GM04503 (cell line): ENCODE measurements around the gene BHLHA9.
"Not testable (repeated sequence)": the region's sequence is repeated elsewhere in the genome, so short reads cannot be mapped to it uniquely, and the experiment has no call there.

ENCODE experiments used
- DNase-seq: peaks from one replicate; pipeline ENCODE4 v3.0.0-alpha.2; 2012; ENCODE audit warnings: low read depth

BHLHA9 gene

GRCh38 chr17:1270210-1271029 is at the start of gene BHLHA9:
Gene BHLHA9, plus strand, starts transcription at chr17:1270444. Its CDS starts 120 bp downstream, at chr17:1270564.
- no peak for DNase-seq

DNA sequence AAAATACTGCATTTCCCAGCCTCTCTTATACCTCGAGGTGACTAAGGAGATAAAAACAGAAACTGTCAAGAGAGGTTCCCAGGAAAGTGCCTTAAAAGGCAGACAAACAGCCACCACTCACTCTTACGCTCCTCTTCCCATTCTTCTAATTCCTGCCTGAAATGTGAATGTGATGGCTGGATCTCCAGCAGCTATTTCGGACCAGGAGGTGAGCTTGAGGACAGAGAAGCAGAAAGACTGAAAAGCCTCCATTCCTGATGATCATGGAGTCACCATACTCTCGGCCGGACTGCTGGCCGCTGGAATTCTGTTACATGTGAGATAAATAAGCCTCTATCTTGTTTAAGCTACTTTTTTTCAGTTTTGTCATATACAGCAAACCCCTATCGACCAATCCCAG is 49.0 kb upstream of the BHLHA9 start:
- no peak for DNase-seq

GRCh38 chr17:1222321-1222720 is 47.9 kb upstream of the BHLHA9 start:
- no peak for DNase-seq

DNA sequence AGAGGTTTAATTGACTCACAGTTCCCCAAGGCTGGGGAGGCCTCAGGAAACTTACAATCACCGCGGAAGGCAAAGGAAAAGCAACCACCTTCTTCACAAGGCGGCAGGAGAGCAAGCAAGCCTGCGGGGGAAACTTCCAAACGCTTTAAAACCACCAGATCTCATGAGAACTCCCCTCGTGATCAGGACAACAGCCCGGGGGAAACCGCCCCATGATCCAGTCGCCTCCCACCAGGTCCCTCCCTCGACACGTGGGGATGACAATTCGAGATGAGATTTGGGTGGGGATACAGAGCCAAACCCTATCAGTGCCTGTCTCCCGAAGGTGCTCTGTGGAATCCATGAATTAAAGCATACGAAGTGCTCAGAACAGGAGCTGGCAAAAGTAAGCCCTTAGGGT is 46.6 kb upstream of the BHLHA9 start:
- no peak for DNase-seq

GRCh38 chr17:1224330-1224729 is 45.9 kb upstream of the BHLHA9 start:
- no peak for DNase-seq

GRCh38 chr17:1226308-1226707 is 43.9 kb upstream of the BHLHA9 start:
- no peak for DNase-seq

GRCh38 chr17:1227365-1227764 is 42.9 kb upstream of the BHLHA9 start:
- no peak for DNase-seq

DNA sequence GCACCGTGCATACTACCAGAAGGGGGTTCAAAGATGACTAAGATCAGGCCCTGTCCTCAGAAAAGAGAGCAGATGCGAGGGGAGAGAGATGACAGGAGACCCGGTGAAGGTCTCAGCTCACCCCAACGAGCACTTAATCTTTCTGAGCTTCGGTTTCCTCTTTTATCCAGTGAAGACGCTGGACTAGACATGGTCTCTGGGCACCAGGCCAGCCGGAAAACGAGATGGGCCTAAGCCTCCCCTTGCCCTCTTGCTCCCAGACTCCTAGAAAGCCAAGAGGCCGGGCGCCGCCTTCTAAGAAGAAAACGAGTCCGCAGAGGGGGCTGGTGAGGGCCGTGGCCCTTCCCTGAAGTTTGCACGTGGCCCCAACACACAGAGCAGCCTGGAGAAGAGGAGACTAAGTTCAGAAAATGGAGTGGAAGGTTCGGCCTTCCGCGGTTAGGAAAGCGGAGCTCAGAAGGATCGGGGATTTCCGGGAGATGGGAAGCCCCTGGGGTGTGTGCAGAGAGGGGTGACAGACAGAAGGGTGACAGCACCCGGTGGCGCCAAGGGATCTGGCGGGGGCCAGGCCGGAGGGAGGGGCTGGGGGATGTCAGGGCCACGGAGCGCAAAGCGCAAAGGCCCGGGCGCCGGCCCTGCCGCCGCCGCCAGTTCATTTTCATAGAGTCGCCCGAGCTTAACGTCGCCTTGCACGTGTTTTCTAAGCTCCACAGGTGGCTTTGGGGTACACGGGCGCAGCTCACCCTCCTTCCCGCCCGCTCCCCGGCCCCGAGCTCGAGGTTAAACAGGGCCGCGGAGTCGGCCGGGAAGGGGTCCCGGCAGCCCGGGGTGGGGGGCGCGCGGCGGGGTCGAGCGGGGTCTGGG is 42.1 kb upstream of the BHLHA9 start:
- DNase-seq: no peak

DNA sequence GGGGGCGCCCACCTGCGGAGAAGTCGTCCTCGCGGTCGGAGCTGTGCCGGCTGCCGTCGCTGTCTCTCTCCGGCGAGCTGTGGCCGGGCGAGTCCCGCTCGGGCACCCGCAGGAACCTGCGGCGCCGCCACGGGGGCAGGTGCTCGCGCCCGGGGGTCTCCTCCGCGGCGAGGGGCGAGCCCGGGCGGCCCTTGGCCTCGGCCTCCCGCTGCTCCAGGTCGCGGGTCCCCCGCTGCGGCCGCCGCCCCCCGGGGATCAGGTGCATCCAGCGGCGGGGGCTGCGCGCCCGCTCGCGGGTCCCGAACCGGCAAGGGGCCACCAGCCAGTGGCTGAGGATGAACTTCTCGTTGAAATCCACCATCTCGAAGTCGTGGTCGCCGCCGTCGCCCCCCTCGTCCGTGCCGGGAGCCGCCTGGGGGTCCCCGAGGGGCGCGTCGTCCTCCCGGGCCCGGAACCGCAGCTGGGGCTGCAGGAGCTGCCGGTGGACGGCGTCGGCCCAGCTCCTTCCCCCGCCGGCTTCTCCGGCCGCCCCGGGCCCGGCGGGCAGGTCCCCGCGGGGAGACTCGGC is 41.4 kb upstream of the BHLHA9 start:
- no peak for DNase-seq

DNA sequence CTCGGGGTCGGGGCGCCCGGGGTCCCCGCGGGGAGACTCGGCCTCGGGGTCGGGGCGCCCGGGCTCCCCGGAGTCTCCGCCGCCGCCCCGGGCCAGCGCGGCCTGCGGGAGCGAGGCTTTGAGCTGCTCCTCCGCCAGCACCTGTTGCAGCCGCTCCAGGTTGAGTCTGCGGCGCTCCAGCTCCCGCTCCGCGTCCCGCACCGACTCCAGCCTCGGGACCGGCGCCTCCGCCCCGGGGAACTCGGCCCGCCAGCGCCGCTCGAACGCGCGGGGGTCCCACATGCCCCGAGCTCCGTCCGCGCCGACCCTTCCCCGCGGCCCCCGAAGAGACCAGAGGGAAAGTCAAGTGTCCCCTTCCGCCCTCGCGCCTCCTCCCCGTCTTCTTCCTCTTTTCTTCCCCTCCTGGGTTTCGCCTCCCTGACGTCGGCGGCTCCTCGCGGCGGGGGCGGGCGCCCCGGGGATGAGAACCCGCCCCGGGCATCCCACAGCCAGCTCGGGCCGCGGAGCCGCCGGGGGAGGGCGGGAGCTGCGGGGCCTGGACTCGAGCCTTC is 40.8 kb upstream of the BHLHA9 start:
- DNase-seq: no peak

DNA sequence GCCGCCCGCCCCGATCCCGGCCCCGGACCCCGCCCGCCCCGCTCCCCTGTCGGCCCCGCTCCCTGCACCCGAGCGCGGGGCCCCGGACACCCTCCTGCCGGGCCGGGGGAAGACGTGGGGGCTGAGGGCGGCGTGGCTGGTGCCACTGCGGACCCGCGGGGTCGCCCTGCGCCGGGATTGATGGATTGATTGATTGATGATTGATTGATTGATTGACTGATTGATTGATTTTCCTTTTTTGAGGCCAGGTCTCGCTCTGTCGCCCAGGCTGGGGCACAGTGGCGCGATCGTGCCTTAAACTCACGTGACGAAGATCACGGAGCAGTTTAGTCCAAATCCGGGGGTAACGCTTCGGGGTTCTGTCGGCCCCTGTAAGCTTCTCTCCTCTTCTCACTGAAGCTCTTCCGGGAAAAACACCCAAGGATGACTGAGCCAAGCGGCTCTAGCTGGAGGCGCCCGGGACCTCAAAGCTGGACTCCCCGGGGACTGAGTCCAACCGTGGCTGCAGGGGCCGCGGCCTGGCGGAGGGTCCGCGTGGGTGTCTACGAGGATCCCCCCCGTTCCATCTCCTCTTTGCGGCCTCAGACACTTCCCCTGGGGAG is 40.2 kb upstream of the BHLHA9 start:
- DNase-seq: no peak

- DNase-seq: no peak
These were observed 38.8 kb upstream of the BHLHA9 start for GRCh38 chr17:1231456-1231855.

DNA sequence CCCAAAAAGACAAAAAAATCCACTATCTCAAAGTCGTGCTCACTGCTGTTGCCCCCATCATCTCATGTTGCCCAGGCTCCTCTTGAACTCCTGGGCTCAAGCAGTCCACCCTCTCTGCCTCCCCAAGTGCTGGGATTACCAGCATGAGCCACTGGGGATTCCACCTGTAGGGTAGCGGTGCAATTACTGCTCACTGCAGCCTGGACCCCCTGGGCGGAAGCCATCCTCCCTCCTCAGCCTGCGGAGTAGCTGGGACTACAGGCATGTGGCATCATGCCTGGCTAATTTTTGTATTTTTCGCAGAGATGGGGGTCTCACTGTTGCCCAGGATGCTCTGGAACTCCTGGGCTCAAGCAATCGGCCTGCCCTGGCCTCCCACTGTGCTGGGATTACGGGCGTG is 37.9 kb upstream of the BHLHA9 start:
- no peak for DNase-seq

DNA sequence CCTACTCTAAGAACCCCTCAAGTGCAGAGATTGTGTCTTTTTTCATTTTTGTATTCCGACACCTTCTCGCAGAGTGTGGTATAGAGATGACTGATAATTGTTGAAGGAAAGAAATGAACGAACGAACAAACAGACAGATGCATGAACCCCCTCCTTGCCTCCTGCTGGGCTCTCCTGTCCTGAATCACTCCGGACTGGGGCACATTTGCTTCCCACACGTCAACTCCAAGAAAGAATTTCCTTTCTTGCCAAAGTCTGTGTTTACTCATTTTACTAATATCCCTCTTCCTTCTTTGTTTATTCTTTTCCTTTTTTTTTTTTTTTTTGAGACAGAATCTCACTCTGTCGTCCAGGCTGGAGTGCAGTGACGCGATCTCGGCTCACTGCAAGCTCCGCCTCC is 37.5 kb upstream of the BHLHA9 start:
- DNase-seq: peak; percentile 59

DNA sequence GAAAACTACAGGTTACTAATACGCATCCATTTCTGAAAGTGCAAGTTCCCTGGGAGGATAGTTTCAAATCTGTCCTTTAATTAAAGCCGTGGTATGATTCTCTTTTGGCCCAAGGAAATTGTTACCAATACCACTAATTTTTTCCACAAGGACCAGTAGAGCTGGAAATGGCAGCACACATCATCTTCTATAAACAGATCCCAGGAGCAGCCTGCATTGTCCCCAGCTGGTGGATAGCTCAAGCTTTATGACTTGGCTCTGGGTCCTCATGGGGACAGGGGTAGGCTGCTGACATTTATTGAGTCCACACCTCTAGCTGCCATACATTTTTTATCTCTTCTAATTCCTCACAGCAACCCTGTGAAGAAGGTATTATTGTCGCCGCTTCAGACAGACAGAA is 35.8 kb upstream of the BHLHA9 start:
- DNase-seq: no peak

GRCh38 chr17:1237471-1237870 is 32.8 kb upstream of the BHLHA9 start:
- DNase-seq: no peak

GRCh38 chr17:1239210-1239609 is 31.0 kb upstream of the BHLHA9 start:
- DNase-seq: no peak

DNA sequence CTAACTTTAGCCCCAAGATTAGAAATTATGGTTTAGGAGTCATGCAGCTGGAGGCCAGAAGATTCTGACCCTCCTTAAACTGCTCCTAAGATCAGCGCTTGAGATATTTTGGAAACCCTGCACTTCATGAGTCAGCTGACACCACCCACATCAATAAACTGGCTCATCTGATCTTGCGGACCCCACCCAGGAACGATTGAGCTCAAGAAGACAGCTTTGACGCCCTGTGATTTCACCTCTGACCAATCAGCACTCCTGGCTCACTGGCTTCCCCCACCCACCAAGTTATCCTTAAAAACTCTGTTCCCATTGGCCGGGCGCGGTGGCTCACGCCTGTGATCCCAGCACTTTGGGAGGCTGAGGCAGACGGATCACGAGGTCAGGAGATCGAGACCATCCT is 29.8 kb upstream of the BHLHA9 start:
- DNase-seq: not testable (repeated sequence)

- no peak for DNase-seq
These were observed 28.3 kb upstream of the BHLHA9 start for GRCh38 chr17:1241929-1242328.

GRCh38 chr17:1244606-1245012 is 25.6 kb upstream of the BHLHA9 start:
- no peak for DNase-seq

DNA sequence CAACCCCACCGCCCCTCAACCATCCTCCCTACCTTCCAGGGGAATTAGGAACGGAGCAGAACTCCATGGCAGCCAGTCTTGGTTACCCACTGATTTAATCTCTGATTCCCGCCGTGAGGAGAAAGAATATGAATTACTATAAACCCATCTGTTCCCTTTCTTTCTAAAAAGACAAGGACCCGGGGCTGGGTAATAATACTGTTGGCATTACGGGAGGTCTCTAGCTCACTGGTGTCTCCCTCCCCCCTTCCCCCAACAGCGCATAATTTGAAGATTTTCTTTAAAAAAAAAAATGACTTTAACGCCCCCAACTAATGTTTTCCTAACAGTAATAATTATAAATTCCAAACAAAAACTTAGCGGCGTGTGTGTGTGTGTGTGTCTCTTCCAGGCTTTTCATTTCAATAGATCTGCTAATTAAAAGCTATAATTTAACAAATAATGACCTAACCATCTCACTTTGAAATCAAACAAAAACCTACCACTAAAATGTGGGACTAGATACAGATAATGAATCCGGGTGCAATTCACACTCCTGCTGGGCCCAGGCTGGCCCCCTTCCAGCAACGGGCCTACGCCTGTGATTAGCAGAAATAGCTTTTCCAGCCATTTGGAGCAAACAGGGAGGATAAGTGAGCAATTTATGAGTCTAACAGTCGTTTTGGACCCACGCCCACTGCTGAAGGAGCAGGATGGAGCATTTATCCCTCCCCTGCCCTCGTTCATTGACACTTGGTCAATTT is 18.2 kb upstream of the BHLHA9 start:
- no peak for DNase-seq
